CD4-positive, alpha-beta T cell treated with Interleukin-6 at 100 ng/mL for 8 hours (primary cell): Measurements from ENCODE around the gene TCAF1.

ENCODE experiments used
- DNase-seq: peaks from one replicate; pipeline ENCODE4 v3.0.0-alpha.2; 2020; ENCODE audit warnings: mixed read lengths, low spot score

The TCAF1 gene, protein sequence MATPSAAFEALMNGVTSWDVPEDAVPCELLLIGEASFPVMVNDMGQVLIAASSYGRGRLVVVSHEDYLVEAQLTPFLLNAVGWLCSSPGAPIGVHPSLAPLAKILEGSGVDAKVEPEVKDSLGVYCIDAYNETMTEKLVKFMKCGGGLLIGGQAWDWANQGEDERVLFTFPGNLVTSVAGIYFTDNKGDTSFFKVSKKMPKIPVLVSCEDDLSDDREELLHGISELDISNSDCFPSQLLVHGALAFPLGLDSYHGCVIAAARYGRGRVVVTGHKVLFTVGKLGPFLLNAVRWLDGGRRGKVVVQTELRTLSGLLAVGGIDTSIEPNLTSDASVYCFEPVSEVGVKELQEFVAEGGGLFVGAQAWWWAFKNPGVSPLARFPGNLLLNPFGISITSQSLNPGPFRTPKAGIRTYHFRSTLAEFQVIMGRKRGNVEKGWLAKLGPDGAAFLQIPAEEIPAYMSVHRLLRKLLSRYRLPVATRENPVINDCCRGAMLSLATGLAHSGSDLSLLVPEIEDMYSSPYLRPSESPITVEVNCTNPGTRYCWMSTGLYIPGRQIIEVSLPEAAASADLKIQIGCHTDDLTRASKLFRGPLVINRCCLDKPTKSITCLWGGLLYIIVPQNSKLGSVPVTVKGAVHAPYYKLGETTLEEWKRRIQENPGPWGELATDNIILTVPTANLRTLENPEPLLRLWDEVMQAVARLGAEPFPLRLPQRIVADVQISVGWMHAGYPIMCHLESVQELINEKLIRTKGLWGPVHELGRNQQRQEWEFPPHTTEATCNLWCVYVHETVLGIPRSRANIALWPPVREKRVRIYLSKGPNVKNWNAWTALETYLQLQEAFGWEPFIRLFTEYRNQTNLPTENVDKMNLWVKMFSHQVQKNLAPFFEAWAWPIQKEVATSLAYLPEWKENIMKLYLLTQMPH

DNA sequence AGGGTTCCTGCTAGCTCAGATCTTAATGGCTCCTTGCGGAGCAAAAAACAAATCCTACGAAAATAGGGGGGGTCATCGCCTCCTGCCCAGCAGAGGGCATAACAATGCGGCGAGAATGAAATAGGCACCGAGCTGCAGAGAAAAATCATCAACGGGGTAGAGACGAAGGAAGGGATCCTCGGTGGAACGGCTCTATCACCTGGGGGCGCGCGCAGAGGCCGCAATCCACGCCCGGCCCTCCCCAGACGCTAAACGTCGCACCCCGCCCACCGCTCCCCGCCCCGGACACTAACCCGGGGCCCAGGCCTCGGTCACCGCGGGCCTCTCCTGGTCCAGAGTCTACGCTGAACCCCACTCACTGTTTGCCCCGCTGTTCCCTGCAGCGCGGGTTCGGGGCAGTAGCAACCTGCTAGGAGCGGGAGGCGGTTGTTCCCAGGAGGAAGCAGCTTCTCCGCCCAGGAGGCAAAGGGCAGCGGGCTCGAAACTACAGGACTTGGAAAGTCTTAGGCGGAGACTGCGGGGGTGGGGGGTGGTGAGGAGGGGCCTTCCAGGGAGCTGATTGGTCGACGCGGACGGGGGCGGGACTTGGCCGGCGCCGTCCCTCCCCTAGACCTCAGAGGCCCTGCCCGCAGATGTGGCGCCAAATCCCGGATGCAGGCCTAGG, at the start of gene TCAF1:
TSS of gene TCAF1 (minus strand) at position 509 of the 664 bp plus-strand sequence. CDS start 25,568 bp downstream, outside the sequence.
- DNase-seq: peak; percentile 89

DNA sequence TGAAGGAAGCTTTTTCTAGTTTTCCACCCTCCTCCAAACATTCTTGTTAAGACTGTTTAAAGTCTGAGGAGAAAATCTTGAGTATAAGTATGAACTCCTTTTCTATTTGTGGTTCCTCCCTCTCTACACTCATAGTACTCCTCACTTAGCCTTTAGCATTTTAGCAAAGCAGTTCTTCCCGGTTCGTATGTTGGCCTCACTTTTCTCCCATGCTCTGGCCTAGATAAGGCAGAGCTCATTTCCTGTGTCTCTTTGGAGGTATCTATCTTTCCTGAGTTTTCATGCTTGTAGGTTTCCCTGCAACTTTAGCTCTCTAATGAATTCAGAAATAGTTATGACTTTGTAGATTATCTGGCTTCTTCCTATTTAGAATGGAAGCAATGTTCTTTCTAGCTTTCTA, 46.8 kb upstream of the TCAF1 start:
- DNase-seq: no peak

DNA sequence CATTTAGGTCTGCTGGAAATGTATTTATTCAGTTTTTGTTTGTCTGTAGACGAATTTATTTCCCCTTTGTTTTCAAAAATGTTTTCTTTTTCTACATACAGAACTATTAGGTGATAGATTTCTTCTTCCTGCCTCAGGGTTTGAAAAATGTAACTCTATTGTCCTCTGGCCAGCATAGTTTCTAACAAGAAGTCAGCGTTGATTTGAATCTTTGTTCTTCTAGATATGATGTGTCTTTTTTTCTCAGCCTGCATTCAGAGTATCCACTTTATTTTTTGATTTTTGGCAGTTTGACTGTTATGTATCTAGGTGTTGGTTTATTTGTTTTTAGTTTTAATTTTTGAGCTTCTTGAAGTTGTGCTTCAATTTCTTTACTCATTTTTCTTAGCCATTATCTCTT, 45.1 kb upstream of the TCAF1 start:
- no peak for DNase-seq

DNA sequence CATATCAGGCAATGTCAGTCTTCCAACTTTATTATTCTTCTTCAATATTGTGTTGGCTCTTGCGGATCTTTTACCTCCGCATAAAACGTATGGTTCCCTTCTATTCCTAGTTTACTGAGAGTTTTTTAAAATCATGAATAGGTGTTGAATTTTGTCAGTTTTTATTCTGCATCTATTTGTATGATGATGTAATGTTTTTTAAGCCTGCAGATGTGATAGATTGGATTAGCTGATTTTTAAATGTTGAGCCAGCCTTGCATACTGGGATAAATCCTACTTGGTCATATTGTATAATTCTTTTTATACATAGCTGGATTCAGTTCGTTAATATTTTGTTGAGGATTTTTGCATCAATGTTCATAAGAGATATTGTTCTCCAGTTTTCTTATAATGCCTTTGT, 43.4 kb upstream of the TCAF1 start:
- DNase-seq: no peak

DNA sequence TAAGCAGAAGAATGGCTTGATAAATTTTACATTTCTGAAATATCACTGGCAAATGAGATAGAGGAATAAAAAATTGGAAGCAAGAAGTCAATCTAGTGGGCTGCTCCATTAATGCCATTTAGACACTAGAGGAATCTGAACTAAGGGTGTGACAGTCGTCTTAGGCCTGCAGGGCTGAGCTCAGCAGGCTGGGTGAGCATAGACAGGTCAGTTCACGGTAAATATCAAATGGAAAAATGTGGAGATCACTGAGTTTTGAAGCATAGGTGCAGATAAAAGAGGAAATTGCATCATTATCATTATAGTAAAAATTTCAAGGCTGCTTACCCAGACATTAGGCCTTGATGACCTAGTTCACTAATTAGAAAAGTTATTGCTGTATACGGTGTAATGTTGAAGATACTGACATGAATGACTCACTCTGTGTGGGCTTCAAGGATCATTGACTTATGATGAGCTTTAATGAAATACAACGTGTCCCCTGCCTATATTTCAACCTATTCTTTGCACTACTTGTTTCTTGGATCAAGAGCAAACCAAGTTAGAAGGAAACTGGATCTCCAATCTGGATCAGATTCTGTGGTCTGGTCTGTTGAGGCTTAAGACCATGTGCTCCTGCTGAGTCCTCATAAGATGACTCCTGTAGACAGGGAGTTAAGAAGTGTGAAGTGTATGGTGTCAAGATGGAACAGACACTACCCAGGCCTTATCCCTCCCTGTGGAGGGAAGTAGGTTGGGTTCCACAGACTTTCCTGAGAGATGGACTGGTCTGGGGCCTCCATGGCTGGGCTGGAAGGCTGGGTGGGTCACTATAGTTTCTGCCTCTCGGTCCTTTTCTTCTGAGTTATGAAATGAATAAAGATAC, 36.6 kb upstream of the TCAF1 start:
- no peak for DNase-seq

DNA sequence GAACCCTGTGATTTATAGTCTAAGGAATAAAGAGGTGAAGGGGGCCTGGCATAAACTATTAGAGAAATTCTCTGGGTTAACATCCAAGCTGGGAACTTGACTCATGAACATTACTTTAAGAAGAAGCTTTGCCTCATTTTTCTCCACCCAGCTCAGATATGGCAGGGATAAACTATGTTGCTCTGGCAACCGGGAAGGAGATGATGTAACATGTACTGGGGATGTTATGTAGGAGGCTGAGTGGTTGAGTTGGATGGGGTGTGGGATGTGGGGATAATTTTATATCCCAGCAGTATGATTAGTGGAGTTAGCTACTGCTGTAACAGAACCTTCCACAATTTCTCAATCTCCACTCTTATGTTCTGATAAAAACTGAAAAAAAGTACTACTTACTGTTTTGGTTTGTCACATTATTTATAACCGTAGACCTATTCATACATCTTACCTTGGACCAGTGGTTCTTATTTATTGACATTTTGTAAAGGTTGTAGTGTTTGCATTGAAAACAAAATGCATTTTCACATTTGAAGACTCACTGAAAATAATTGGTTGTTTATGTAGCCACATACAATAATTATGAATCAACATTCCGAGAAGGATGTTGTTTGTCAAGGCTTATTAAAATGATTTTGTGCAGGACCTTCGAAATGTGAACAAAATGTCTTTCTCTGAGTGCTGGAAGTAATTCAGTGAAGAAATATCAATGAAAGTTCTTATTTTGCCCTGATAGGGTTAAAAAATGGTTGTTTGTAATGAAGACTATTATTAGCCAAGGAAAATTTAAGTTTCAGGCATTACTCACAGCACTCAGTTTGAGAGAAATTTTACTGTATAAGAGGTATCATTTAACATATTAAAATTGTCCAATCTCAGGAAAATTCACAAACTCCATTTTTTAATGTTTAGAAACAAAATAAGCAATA, 34.4 kb upstream of the TCAF1 start:
- no peak for DNase-seq

DNA sequence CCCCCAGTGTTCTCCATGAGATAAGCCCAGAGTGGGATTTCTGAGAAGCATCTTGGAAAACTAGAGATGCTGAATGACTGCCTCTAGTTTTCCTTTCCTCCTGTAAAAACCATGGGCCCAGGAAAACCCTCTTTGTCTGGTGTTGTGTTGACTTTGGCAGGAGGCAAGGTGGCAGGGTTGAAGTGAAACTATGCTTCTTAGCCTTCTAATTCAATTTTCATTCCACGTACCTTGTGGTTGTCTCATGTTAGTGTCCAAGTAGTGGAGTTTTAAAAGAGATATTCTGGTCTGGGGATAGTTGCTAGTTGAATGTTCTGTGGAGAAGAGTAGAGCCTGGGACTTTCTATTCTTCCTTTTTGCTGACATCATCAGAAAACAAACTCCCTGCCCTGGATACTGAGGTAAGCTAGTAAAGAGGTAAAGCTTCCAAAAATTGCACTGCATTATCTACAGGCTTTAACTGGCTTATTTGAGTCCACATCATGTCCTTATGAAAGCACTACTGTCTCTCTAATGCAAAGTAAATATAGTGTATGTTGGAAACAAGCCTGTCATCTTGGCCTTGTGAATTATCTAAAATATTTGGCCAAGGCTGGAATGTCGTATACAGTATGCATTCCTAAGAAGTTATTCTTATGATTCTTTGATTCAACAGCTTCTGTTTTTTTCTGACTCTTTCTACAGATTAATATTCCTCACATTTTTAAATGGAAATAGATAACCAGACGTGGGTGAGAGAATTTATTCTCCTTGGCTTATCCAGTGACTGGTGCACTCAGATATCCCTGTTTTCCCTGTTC, 32.8 kb upstream of the TCAF1 start, which contains the start of gene OR2F2:
TSS of gene OR2F2 (plus strand) at position 708 of the 800 bp plus-strand sequence. CDS start at position 708, 0 bp downstream.
- no peak for DNase-seq

DNA sequence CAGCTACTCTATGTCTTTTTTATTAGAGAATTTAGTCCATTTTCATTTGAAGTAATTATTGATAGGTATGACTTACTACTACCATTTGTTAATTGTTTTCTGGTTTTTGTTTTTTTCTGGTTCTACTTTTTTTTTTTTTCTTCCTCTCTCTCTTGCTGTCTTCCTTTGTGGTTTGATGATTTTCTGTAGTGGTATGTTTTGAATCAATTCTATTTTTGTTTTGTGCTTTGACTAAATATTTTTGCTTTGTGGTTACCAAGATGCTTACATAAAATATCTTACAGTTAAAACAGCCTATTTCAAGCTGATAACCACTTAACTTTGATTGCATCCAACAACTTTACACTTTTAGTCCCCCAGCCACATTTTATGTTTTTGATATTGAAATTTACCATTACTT, 29.8 kb upstream of the TCAF1 start:
- DNase-seq: no peak

DNA sequence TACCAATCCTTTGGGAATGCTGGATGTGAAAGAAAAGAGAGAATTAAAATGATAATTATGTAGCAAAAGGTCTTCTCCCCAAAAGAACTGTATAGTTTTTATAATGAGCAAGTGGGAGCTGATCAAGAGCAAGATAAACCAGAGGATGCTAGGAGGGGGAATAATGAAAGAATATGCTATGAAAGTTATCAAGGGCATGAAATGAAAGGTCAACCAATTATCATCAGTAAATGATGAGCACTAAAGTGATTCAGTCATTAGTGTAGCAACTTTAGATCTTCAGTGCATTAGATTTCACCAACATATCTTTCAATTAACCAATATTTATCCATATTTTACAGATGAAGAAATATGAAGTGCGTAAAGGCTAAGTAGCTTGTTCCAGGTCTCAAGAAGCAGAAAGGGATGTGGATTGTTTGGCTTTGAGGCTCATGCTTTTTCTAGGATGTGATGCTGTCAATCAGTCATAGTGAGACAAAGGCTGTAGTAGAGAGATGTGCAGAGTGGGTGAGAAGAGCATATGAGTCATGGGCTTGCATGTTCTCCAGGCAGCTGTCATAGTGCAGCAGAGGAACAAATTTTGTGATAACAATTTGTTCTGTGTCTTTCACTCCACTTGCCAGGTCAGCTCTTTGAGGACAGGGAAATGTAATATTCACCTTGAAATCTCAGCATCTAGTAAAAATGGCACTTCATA, 27.4 kb upstream of the TCAF1 start:
- no peak for DNase-seq

DNA sequence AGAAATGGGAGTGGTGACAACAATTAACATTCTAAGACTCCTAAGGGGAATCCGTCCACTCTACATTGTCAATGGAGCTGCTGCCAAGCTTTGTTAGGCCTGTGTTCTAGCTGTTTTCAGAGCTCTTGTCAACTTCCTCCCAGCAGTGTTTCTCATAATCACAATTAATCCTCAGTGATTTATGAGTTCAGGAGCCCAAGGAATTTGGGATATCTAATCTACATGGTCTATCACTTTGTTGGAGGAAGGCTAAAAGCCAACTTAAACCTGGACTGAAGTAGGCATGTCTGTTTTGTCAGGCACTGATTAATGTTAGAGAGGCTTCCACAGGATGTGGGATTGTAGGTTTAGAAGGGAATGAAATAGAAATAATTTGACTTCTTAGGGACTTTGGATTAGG, 22.9 kb upstream of the TCAF1 start:
- DNase-seq: no peak

DNA sequence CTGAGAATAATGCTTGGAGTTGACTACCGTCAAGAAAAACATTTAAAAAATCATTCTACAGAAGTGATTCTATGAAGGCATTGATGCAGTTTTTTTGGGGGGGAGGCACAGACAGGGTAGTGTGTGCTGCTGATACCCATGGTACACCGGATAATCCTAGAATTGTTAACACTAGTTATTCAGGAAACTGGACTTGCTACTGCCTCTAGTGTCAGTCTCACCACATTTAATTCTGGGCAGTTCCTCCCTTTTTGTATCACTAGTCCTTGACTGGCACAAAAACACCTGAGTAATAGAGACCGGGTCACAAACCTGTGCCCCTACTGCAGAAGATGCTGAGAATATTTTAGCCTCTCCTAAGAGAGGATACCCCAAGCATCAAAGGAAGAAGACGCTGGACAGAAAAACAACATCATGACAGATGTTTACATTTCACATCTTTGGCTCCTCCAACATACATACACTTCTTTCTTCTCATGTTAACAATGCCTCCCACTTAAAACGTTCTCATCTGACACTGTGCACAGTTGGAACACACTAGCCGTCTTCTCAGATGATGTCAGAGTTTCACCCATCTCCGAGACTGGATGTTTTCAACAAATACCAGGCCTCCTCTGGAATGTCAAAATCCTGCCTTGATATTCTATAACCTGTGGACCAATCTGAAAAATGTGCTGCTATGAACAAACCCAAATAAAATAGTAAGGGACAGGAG, 13.1 kb upstream of the TCAF1 start:
- no peak for DNase-seq

DNA sequence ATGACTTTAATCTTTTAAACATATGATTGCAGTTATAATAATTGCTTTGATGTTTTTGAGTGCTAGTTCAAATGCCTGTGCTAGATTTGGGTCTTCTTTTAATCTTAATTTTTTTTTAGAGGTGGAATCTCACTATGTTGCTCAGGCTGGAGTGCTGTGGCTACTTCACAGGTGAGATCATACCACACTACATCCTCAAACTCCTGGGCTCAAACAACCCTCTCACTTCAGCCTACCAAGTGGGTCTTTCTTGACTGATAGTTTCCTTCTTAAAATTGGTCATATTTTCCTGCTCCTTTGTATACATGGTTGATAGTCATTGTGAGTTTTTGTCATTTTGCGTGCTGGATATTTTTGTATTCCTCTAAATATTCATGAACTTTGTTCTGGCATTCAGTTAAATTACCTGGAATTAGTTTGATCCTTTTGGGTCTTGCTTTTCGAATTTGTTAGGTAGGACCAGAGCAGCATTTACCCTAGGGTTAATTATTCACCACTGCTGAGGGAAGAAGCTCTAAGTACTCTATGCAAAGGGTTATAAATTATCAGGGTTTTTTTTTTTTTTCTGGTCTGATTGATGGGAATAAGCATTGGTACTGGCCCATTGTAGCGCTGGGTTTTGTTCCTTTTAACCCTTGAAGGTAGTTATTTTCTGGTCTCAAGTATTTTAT, 12.1 kb upstream of the TCAF1 start:
- DNase-seq: no peak

DNA sequence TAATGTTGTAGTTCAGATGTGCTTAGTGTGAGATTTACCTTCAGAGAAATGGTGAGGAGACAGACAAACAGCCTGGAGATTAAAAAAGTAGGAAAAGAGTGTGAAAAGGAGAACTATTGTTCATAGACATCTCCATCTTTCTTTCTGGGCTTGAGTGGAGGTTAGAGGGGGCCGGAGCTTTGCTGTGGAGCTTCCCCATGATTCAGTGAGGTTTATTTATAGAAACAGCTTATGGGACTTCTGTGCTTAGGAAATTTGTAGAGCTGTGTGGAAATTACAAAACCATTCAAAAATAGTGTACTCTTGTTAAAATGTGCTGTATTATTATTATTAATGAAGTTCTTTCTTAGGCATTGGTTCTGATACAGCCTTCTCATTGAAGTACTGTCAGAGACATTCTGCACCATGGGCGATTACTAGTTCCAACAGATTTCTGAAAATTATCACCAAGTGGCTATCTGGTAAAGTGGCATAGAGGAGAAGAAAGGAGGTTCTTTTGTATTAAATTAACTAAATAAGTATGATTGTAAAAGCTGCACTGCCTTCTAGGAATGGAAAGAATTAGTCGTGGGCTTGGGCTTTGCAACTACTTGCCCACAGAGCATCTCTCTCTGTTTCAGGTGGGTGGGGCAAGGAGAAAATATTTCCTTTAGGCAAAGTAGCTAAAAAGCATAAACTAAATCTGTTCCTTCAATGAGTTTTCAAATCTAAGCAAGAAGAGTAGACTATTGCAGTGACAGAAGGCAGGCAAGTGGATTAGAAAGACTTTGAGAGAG, 8.7 kb upstream of the TCAF1 start:
- no peak for DNase-seq

DNA sequence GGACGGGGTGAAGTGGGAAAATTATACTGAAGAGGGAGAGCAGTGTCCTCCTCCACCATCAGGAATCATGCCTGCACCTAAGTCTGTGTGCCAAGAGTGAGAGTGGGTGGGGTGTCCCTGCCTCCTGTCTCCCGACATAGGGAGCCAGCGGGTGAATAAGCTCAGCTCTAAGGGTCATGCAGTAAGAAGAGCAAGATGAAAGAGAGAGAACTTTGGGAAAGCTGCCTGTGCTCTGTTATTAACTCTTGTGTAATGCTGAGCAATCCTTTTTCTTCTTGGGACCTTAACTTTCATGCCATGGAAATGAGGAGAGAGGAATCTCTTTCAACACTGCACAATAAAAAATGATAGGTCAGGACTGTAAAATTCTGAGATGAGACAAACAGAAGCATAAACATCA, 7.9 kb upstream of the TCAF1 start:
- DNase-seq: no peak

DNA sequence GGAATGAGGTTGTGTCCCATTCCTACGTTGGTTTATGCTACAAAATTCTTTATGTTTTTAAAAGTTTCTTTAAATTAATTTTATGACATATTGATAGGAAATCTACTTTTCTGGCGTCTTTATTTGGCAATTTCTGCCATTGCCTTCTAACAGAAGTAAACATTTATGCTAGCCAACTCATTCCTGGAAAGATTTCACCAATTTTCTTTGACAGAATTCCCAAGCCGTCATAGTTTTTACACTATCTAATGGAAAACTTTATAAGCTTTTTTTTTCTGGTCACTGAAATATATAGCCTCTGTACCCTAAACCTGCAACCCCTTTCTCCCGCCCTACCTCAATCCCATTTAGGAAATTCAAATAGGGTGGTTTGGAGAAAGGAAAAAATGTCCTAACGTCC, 6.1 kb upstream of the TCAF1 start:
- DNase-seq: no peak

DNA sequence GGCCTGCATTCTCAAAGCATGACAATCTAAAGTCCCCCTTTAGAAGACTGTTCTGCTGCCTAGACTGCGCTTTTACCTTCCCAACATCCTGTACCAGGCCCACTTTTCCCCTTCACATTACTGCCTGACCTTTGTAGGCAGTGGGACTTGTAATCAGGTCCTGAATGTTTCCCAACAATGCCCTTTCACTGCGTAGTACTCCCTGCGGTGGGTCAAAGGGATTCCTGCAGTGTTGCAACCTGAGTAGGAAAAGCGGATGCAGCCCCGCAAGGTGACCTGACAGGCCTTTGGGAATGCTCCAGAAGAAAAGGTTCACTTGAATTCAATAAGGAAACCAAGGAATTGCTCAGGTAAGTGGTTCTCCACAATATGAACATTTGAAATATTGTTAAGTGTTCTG, 4.9 kb upstream of the TCAF1 start:
- DNase-seq: no peak

DNA sequence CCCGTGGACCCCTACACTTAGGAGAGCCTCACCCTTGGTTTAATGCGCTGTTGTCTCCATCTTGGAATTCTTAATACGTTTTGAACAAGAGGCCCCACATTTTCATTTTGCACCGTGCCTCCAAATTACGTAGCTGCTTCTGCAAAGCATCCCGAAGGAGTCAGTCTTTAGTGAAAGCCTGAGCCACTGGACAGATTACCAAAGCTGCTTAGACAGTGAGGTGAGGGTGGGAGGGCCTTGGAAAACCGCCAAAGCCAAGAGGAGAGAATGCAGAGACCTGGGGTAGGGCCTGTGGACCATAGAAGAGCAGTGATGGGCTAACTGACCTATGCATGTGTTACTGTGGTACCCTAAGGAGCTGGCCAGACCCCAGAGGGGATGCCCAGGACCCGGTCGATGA, 4.2 kb upstream of the TCAF1 start:
- DNase-seq: no peak
